ENCODE results near the gene RPLP2.

The RPLP2 gene

DNA sequence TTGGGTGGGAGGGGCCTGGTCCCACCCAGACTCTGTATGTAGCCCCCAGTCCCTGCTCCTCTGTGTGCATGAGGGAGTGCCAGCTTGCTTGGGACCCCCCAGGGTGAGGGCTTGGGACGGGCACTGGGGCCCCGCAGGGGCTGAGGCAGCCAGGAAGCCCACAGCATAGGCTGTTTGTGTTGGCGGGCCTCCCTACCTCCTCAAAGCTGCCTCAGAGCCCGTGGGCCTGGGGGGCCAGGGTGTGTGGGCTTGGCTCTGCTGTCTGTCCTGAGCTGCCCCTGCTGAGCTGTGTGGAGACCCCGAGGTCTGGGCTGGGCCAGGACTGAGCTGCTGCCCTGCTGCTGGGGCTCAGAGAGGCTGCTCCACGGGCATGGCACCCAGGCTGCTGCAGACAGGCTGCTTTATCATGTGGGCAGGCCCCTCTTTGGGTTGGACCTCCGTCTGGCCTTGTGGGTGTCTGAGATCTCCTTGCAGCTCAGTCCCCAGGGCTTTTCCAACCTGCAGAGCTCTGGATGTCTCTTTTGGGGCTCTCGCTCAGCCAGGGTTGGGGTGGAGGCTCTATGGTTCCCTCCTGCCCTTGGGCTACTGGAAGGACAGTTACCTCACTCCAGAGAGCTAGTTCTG is 36.2 kb downstream of the RPLP2 start:
- Histone ChIP-seq H3K9me3 (no peaks in the 10 kb centered on the region), H3K36me3 (no peaks in the 10 kb centered on the region), H3K27me3 (no peaks in the 10 kb centered on the region; the same call in 1 of the 2 replicates), H3K4me1 (peaks cover 8% of the 10 kb centered on the region), H3K4me3 (ENCODE audit: low read depth, low read length) (no peak overlapping the region)
- DNase-seq: no peak
- TF ChIP-seq, protein P1, sequence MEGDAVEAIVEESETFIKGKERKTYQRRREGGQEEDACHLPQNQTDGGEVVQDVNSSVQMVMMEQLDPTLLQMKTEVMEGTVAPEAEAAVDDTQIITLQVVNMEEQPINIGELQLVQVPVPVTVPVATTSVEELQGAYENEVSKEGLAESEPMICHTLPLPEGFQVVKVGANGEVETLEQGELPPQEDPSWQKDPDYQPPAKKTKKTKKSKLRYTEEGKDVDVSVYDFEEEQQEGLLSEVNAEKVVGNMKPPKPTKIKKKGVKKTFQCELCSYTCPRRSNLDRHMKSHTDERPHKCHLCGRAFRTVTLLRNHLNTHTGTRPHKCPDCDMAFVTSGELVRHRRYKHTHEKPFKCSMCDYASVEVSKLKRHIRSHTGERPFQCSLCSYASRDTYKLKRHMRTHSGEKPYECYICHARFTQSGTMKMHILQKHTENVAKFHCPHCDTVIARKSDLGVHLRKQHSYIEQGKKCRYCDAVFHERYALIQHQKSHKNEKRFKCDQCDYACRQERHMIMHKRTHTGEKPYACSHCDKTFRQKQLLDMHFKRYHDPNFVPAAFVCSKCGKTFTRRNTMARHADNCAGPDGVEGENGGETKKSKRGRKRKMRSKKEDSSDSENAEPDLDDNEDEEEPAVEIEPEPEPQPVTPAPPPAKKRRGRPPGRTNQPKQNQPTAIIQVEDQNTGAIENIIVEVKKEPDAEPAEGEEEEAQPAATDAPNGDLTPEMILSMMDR (IDR thresholded peaks at IDR 0.05; ENCODE audit: low read depth, low read length): no peak

- no peaks in the 10 kb centered on the region for H3K9me3 ChIP-seq
- no peaks in the 10 kb centered on the region; the same call in 1 of the 2 replicates for H3K27me3 ChIP-seq
- TF ChIP-seq, protein P1 (IDR thresholded peaks at IDR 0.05; ENCODE audit: low read depth, low read length): no peak
- no peak for DNase-seq
- peaks cover 8% of the 10 kb centered on the region for H3K4me1 ChIP-seq
- H3K4me3 ChIP-seq (ENCODE audit: low read depth, low read length): no peak overlapping the region
- H3K36me3 ChIP-seq: no peaks in the 10 kb centered on the region
These were observed 36.8 kb downstream of the RPLP2 start for GRCh38 chr11:846496-847098.

GRCh38 chr11:847876-848275 is 38.1 kb downstream of the RPLP2 start:
- TF ChIP-seq, protein P1 (IDR thresholded peaks at IDR 0.05; ENCODE audit: low read depth, low read length): no peak
- Histone ChIP-seq H3K36me3 (no peaks in the 10 kb centered on the region), H3K9me3 (no peaks in the 10 kb centered on the region), H3K4me3 (ENCODE audit: low read depth, low read length) (no peak overlapping the region), H3K27me3 (no peaks in the 10 kb centered on the region; the same call in 1 of the 2 replicates), H3K4me1 (peaks cover 8% of the 10 kb centered on the region)
- DNase-seq: no peak

- H3K36me3 ChIP-seq: no peaks in the 10 kb centered on the region
- H3K4me1 ChIP-seq: peaks cover 8% of the 10 kb centered on the region
- H3K27me3 ChIP-seq: no peaks in the 10 kb centered on the region; the same call in 1 of the 2 replicates
- TF ChIP-seq, protein P1 (IDR thresholded peaks at IDR 0.05; ENCODE audit: low read depth, low read length): peak; percentile 62
- no peak overlapping the region for H3K4me3 ChIP-seq (ENCODE audit: low read depth, low read length)
- H3K9me3 ChIP-seq: no peaks in the 10 kb centered on the region
- peak; percentile 58 for DNase-seq
These were observed 38.7 kb downstream of the RPLP2 start for GRCh38 chr11:848380-848931.

DNA sequence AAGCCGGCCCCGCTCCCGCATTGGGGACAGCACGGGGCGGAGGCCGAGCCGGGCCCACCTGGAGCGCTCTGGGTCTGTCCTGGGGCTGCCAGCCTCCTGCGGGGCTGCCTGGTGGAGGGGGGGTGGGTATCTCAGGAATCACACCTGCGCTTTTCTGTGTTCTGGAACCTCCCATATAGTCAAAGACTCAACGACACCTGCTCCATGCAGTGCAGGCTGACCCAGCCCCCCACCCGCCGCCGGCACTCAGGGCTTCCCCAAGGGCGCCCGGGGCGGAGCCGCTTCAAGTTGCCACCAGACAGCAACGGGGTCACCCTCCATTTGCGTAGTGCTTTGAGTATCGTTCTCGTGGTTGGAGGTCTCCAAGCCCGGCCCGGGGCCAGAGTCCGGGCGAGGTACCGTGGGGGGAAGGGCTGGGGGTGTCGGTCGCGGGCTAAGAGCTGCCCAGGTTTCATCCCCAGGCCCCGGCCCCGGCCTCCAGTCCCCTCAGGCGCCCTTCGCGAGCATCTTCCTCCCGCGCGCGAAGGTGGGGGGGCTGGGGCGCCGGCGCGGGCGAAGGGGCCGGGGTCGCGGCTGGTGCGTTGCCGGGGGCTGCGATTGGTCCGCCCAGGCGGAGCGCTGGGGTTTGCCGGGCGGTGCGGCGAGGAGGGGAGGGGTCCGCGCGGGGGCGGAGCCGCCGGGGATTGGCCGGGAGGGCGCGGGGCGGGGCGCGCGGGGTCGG is 39.5 kb downstream of the RPLP2 start:
- DNase-seq: peak; percentile 77
- no peaks in the 10 kb centered on the region for H3K36me3 ChIP-seq
- H3K4me1 ChIP-seq: peaks cover 8% of the 10 kb centered on the region
- no peaks in the 10 kb centered on the region for H3K9me3 ChIP-seq
- peak overlapping the region; percentile 44 for H3K4me3 ChIP-seq (ENCODE audit: low read depth, low read length)
- H3K27me3 ChIP-seq: no peaks in the 10 kb centered on the region; the same call in 1 of the 2 replicates
- TF ChIP-seq, protein P1 (IDR thresholded peaks at IDR 0.05; ENCODE audit: low read depth, low read length): no peak
